ENCODE results near the gene WDR62. TPM values are rescaled to one million over a fixed set of nuclear protein-coding genes. Genes with fewer than 3 reads are reported as not detected.

The WDR62 gene
- total and polyA plus RNA-seq, 2 donors (not counting 3 experiments of a cell fraction or from before 2014, with no cell fraction given): 8.0 to 13.4 TPM

DNA sequence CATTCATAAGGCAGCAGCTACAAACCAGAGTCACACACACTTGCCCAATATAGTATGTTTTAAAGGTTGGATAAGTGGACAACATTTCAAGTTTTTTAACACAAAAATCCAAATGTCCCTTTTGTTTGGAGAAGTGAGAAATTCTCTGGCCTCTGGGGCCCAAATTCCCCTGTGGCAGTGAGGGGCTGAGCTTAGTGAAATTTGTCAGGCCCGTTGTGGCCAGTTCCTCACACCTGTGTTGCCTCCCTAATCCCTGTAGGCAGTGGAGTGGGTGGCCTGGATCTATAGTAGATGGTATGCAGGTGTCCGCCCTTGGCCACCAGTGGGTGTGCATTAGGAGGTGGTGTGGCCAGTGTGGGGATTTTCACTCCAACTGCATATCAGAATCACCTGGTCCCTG, 6.7 kb downstream of the WDR62 start:
- Histone ChIP-seq H2AFZ (ENCODE audit: low read depth, low read length) (no peak overlapping the region), H3K9me3 (replicated peaks; ENCODE audit: control insufficient read depth, insufficient read depth, low read length) (no peaks in the 10 kb centered on the region), H3K4me3 (replicated peaks in 1 of 3; ENCODE audit: insufficient read depth in 1 of 3, low read depth in 1 of 3, low read length in 3 of 3) (no peak overlapping the region), H3K79me2 (ENCODE audit: control insufficient read depth, insufficient read depth, low read length) (peaks cover 10% of the 10 kb centered on the region), H3K36me3 (ENCODE audit: control insufficient read depth in 2 of 2, extremely low read depth in 1 of 2, insufficient read depth in 2 of 2, low read length in 2 of 2) (no peaks in the 10 kb centered on the region), H3K4me1 (ENCODE audit: control insufficient read depth, extremely low read depth, insufficient read depth, low read length) (no peaks in the 10 kb centered on the region), H3K27me3 (ENCODE audit: control insufficient read depth in 2 of 2, insufficient read depth in 2 of 2, low read length in 2 of 2) (no peaks in the 10 kb centered on the region), H3K9ac (replicated peaks; ENCODE audit: extremely low read depth, insufficient read depth, low read length) (no peak overlapping the region), H3K9me1 (replicated peaks; ENCODE audit: control insufficient read depth, extremely low read depth, insufficient read depth, low read length) (no peaks in the 10 kb centered on the region), H4K20me1 (replicated peaks; ENCODE audit: control insufficient read depth, extremely low read depth, insufficient read depth, low read length) (no peaks in the 10 kb centered on the region), H3K4me2 (ENCODE audit: insufficient read depth, low read length) (no peak overlapping the region), H3K27ac (ENCODE audit: insufficient read depth, low read depth, low read length) (no peak overlapping the region)
- no peak for DNase-seq (ENCODE audit: low read depth, low spot score)
- intact Hi-C loops (cut with micrococcal nuclease): loop anchor here (5.0 kb wide), 1 partner anchor 856 kb away; the partner anchor contains the start of genes ZNF568 and ZNF829
- TF ChIP-seq JUN (IDR thresholded peaks at IDR 0.05; ENCODE audit: borderline replicate concordance, insufficient read depth, insufficient read length, low read depth) (no peak), POLR2A (IDR thresholded peaks at IDR 0.05; ENCODE audit: low read depth, low read length) (no peak), MYC (IDR thresholded peaks at IDR 0.05; ENCODE audit: low read depth, low read length) (no peak), EZH2 (IDR thresholded peaks at IDR 0.05; ENCODE audit: borderline replicate concordance, low read depth, low read length, severe bottlenecking) (no peak), POLR2AphosphoS5 (IDR thresholded peaks at IDR 0.05; ENCODE audit: insufficient read depth, low read depth, low read length) (no peak)
- no TSS peak for BruUV-seq (replicated peaks)
- CTCF ChIA-PET: interaction anchor here (1.1 to 3.9 kb wide), 15 partner anchors 9 to 179 kb away, joined by 3 to 61 read pairs (median 5); partner anchors contain the start of genes COX7A1, POLR2I, TBCB and ZNF146
- dilution Hi-C loops (cut with MboI; ENCODE audit: extremely low pct_ligation_motif_present, low sequenced_read_pairs): no loop called here
- FAIRE-seq: no peak
- POLR2A ChIA-PET: interaction anchor here (0.5 to 0.8 kb wide), 3 partner anchors 25 to 53 kb away, joined by 3 to 6 read pairs (median 4); partner anchors contain the start of gene POLR2I

GRCh38 chr19:36064826-36065225, 10.1 kb downstream of the WDR62 start:
- Histone ChIP-seq H3K9me1 (replicated peaks; ENCODE audit: control insufficient read depth, extremely low read depth, insufficient read depth, low read length) (no peaks in the 10 kb centered on the region), H4K20me1 (replicated peaks; ENCODE audit: control insufficient read depth, extremely low read depth, insufficient read depth, low read length) (no peaks in the 10 kb centered on the region), H3K9me3 (replicated peaks; ENCODE audit: control insufficient read depth, insufficient read depth, low read length) (no peaks in the 10 kb centered on the region), H3K79me2 (ENCODE audit: control insufficient read depth, insufficient read depth, low read length) (no peaks in the 10 kb centered on the region), H2AFZ (ENCODE audit: low read depth, low read length) (no peak overlapping the region), H3K27ac (ENCODE audit: insufficient read depth, low read depth, low read length) (no peak overlapping the region), H3K4me2 (ENCODE audit: insufficient read depth, low read length) (no peak overlapping the region), H3K9ac (replicated peaks; ENCODE audit: extremely low read depth, insufficient read depth, low read length) (no peak overlapping the region), H3K27me3 (ENCODE audit: control insufficient read depth in 2 of 2, insufficient read depth in 2 of 2, low read length in 2 of 2) (no peaks in the 10 kb centered on the region), H3K4me1 (ENCODE audit: control insufficient read depth, extremely low read depth, insufficient read depth, low read length) (no peaks in the 10 kb centered on the region), H3K4me3 (replicated peaks in 1 of 3; ENCODE audit: insufficient read depth in 1 of 3, low read depth in 1 of 3, low read length in 3 of 3) (no peak overlapping the region), H3K36me3 (ENCODE audit: control insufficient read depth in 2 of 2, extremely low read depth in 1 of 2, insufficient read depth in 2 of 2, low read length in 2 of 2) (no peaks in the 10 kb centered on the region)
- ChIA-PET POLR2A (no interaction called here), CTCF (no interaction called here)
- no TSS peak for BruUV-seq (replicated peaks)
- TF ChIP-seq, protein P1, sequence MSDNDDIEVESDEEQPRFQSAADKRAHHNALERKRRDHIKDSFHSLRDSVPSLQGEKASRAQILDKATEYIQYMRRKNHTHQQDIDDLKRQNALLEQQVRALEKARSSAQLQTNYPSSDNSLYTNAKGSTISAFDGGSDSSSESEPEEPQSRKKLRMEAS (IDR thresholded peaks at IDR 0.05; ENCODE audit: insufficient read depth, insufficient read length): no peak
- TF ChIP-seq POLR2AphosphoS5 (IDR thresholded peaks at IDR 0.05; ENCODE audit: insufficient read depth, low read depth, low read length): no peak
- no peak for TF ChIP-seq MYC (IDR thresholded peaks at IDR 0.05; ENCODE audit: low read depth, low read length)
- no peak for TF ChIP-seq FOS (IDR thresholded peaks at IDR 0.05; ENCODE audit: borderline replicate concordance, insufficient read depth, low read length)
- no peak for TF ChIP-seq JUN (IDR thresholded peaks at IDR 0.05; ENCODE audit: borderline replicate concordance, insufficient read depth, insufficient read length, low read depth)
- TF ChIP-seq GATA2 (IDR thresholded peaks at IDR 0.05; ENCODE audit: insufficient read depth, insufficient read length, low read depth, low read length): no peak
- no peak for TF ChIP-seq CTCF (IDR thresholded peaks at IDR 0.05; ENCODE audit: extremely low read depth in 1 of 2, insufficient read depth in 1 of 2, low read depth in 1 of 2, low read length in 2 of 2)
- TF ChIP-seq EZH2 (IDR thresholded peaks at IDR 0.05; ENCODE audit: borderline replicate concordance, low read depth, low read length, severe bottlenecking): no peak
- TF ChIP-seq POLR2A (IDR thresholded peaks at IDR 0.05; ENCODE audit: low read depth, low read length): no peak
- FAIRE-seq: no peak
- dilution Hi-C loops (cut with MboI; ENCODE audit: extremely low pct_ligation_motif_present, low sequenced_read_pairs) (no loop called here), intact Hi-C loops (cut with micrococcal nuclease) (loop anchor here (5.0 kb wide), 1 partner anchor 852 kb away; the partner anchor contains the start of genes ZNF568 and ZNF829)
- DNase-seq (ENCODE audit: low read depth, low spot score): no peak

Measured in endothelial cell of umbilical vein (primary cell).